ENCODE measurements around the gene MYH2. TPM values are rescaled to one million over a fixed set of nuclear protein-coding genes. Genes with fewer than 3 reads are reported as not detected.

The MYH2 gene
- total and polyA plus RNA-seq, 2 of the 4 experiments (the other 2 are of a cell fraction), result not detected

GRCh38 chr17:10516638-10517037 is 32.8 kb downstream of the MYH2 start:
- POLR2A ChIA-PET (ENCODE audit: unreplicated experiment), result no interaction called here
- in situ Hi-C loops (cut with MboI; ENCODE audit: low sequenced_read_pairs), result no loop called here
- CTCF ChIA-PET, result no interaction called here

More at GRCh38 chr17:10516638-10517037, 32.8 kb downstream of the MYH2 start:
- ATAC-seq (ENCODE audit: low read depth) (no peak), DNase-seq (no peak)
- no peaks in the 10 kb centered on the region for H3K79me1 ChIP-seq (ENCODE audit: low read depth in 1 of 2, low read length in 2 of 2)
- no peaks in the 10 kb centered on the region for H3K9me1 ChIP-seq (ENCODE audit: insufficient read depth, low read length)
- H4K20me1 ChIP-seq (ENCODE audit: insufficient read depth, low read length), result no peaks in the 10 kb centered on the region
- H3K36me3 ChIP-seq (ENCODE audit: control insufficient read depth, insufficient read depth, low read length), result no peaks in the 10 kb centered on the region
- no peak overlapping the region for H3K56ac ChIP-seq (ENCODE audit: extremely low read depth, insufficient read depth, low read length)
- TF ChIP-seq, protein P1, sequence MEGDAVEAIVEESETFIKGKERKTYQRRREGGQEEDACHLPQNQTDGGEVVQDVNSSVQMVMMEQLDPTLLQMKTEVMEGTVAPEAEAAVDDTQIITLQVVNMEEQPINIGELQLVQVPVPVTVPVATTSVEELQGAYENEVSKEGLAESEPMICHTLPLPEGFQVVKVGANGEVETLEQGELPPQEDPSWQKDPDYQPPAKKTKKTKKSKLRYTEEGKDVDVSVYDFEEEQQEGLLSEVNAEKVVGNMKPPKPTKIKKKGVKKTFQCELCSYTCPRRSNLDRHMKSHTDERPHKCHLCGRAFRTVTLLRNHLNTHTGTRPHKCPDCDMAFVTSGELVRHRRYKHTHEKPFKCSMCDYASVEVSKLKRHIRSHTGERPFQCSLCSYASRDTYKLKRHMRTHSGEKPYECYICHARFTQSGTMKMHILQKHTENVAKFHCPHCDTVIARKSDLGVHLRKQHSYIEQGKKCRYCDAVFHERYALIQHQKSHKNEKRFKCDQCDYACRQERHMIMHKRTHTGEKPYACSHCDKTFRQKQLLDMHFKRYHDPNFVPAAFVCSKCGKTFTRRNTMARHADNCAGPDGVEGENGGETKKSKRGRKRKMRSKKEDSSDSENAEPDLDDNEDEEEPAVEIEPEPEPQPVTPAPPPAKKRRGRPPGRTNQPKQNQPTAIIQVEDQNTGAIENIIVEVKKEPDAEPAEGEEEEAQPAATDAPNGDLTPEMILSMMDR (conservative IDR thresholded peaks at IDR 0.05; ENCODE audit: low read depth, low read length), result no peak
- no peak for TF ChIP-seq RFX5 (IDR thresholded peaks at IDR 0.05; ENCODE audit: low read depth, low read length)
- TF ChIP-seq MXI1 (IDR thresholded peaks at IDR 0.05; ENCODE audit: borderline replicate concordance, low read depth, low read length), result no peak
- TF ChIP-seq CEBPB (IDR thresholded peaks at IDR 0.05; ENCODE audit: low read depth, low read length), result no peak
- TF ChIP-seq MAFK (IDR thresholded peaks at IDR 0.05; ENCODE audit: low read depth, low read length), result no peak
- no peak for TF ChIP-seq SMC3 (IDR thresholded peaks at IDR 0.05; ENCODE audit: low read depth, low read length)
- TF ChIP-seq, protein P2, sequence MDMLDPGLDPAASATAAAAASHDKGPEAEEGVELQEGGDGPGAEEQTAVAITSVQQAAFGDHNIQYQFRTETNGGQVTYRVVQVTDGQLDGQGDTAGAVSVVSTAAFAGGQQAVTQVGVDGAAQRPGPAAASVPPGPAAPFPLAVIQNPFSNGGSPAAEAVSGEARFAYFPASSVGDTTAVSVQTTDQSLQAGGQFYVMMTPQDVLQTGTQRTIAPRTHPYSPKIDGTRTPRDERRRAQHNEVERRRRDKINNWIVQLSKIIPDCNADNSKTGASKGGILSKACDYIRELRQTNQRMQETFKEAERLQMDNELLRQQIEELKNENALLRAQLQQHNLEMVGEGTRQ (IDR thresholded peaks at IDR 0.05; ENCODE audit: low read depth, low read length), result no peak
- TF ChIP-seq NFE2L2 (IDR thresholded peaks at IDR 0.05; ENCODE audit: low read depth, low read length), result no peak
- TF ChIP-seq MAZ (IDR thresholded peaks at IDR 0.05; ENCODE audit: borderline replicate concordance, low read depth, low read length), result no peak
- no peak for TF ChIP-seq ELK1 (IDR thresholded peaks at IDR 0.05; ENCODE audit: borderline replicate concordance, low read depth, low read length)
- no peak overlapping the region for H2BK20ac ChIP-seq (ENCODE audit: low read depth, low read length)
- H2AFZ ChIP-seq (replicated peaks; ENCODE audit: low read length, poor library complexity), result no peak overlapping the region
- no peak overlapping the region for H2AK9ac ChIP-seq (replicated peaks; ENCODE audit: low read depth, low read length, poor library complexity)
- dilution Hi-C loops (cut with HindIII; ENCODE audit: low sequenced_read_pairs, unreplicated experiment), result no loop called here
- H3K4ac ChIP-seq (ENCODE audit: low read depth, low read length), result no peak overlapping the region
- no peak overlapping the region for H3K9ac ChIP-seq (ENCODE audit: low read depth, low read length)
- intact Hi-C loops (cut with micrococcal nuclease), result no loop called here
- no TSS peak for BruUV-seq (replicated peaks)
- no peaks in the 10 kb centered on the region for H3K9me3 ChIP-seq (ENCODE audit: control insufficient read depth, insufficient read depth, low read length)
- H2BK15ac ChIP-seq (ENCODE audit: low read depth, low read length), result no peak overlapping the region
- no peak overlapping the region for H4K91ac ChIP-seq (ENCODE audit: insufficient read depth, low read depth, low read length)
- no peak overlapping the region for H3K14ac ChIP-seq (replicated peaks; ENCODE audit: low read depth, low read length)
- no peak overlapping the region for H3K27ac ChIP-seq (ENCODE audit: insufficient read depth, low read length)
- no peaks in the 10 kb centered on the region for H3K27me3 ChIP-seq (ENCODE audit: control insufficient read depth, insufficient read depth, low read length)
- H3K23ac ChIP-seq (ENCODE audit: low read depth, low read length), result no peak overlapping the region
- H4K5ac ChIP-seq (ENCODE audit: low read depth, low read length), result no peak overlapping the region
- no peak overlapping the region for H4K8ac ChIP-seq (ENCODE audit: low read depth in 2 of 2, low read length in 2 of 2)
- no peak overlapping the region for H2BK120ac ChIP-seq (ENCODE audit: low read depth, low read length)
- H2AK5ac ChIP-seq (ENCODE audit: low read depth, low read length), result no peak overlapping the region
- H3K4me1 ChIP-seq (ENCODE audit: control insufficient read depth, insufficient read depth, low read length), result no peaks in the 10 kb centered on the region
- no peak overlapping the region for H3K4me3 ChIP-seq (ENCODE audit: insufficient read depth, low read depth, low read length)
- no peak overlapping the region for H2BK5ac ChIP-seq (ENCODE audit: low read depth, low read length, poor library complexity, severe bottlenecking)
- H3K18ac ChIP-seq (ENCODE audit: low read depth, low read length), result no peak overlapping the region
- no peak overlapping the region for H3K4me2 ChIP-seq (ENCODE audit: low read depth, low read length)
